GM23248 (cell line): ENCODE data around the gene MLLT10. TPM values are rescaled to one million over a fixed set of nuclear protein-coding genes. Genes with fewer than 3 reads are reported as not detected.
"Not testable (repeated sequence)": the region's sequence is repeated elsewhere in the genome, so short reads cannot be mapped to it uniquely, and the experiment has no call there.

Experiments used
- DNase-seq: peaks from one replicate; pipeline ENCODE4 v3.0.0-alpha.2; 2015
- H2AFZ ChIP-seq: fragments of 200-600 bp; sonication (generic); 2 replicates; pipeline ENCODE4 v1.6.1; 2016; ENCODE audit warnings: antibody characterized with exemption
- H3F3A ChIP-seq: fragments of 200-600 bp; sonication (generic); 2 replicates; pipeline ENCODE4 v1.6.1; 2016; ENCODE audit warnings: mild to moderate bottlenecking, antibody characterized with exemption, mixed run types; ENCODE audit not compliant: insufficient read depth
- H3K27ac ChIP-seq: fragments of 200-600 bp; sonication (generic); 2 replicates; pipeline ENCODE4 v1.5.1; 2016; ENCODE audit warnings: mild to moderate bottlenecking
- H3K27me3 ChIP-seq: fragments of 200-600 bp; sonication (generic); replicated peaks from 2 replicates; pipeline ENCODE4 v1.6.1; 2016; ENCODE audit warnings: mild to moderate bottlenecking; ENCODE audit not compliant: insufficient read depth
- H3K36me3 ChIP-seq: fragments of 200-600 bp; sonication (generic); 2 replicates; pipeline ENCODE4 v1.6.1; 2016; ENCODE audit warnings: low read depth, mild to moderate bottlenecking
- H3K4me1 ChIP-seq: fragments of 200-600 bp; sonication (generic); 2 replicates; pipeline ENCODE4 v1.6.1; 2016; ENCODE audit warnings: mild to moderate bottlenecking; ENCODE audit not compliant: insufficient read depth
- H3K4me2 ChIP-seq: fragments of 200-600 bp; sonication (generic); one replicate; pipeline ENCODE4 v1.6.1; 2016; ENCODE audit warnings: mild to moderate bottlenecking; ENCODE audit not compliant: unreplicated experiment
- H3K4me3 ChIP-seq: fragments of 200-600 bp; sonication (generic); 2 replicates; pipeline ENCODE4 v1.5.1; 2016; ENCODE audit warnings: mild to moderate bottlenecking
- H3K79me2 ChIP-seq: fragments of 200-600 bp; sonication (generic); 2 replicates; pipeline ENCODE4 v1.6.1; 2016; ENCODE audit warnings: mild to moderate bottlenecking; ENCODE audit not compliant: insufficient read depth
- H3K9ac ChIP-seq: fragments of 200-600 bp; sonication (generic); 2 replicates; pipeline ENCODE4 v1.6.1; 2016; ENCODE audit warnings: mild to moderate bottlenecking
- H3K9me2 ChIP-seq: fragments of 200-600 bp; sonication (generic); 2 replicates; pipeline ENCODE4 v1.6.1; 2016; ENCODE audit warnings: mixed run types, mild to moderate bottlenecking, moderate library complexity; ENCODE audit not compliant: insufficient read depth
- H3K9me3 ChIP-seq: fragments of 200-600 bp; sonication (generic); one replicate; pipeline ENCODE4 v1.6.1; 2017; ENCODE audit warnings: low read depth
- H4K20me1 ChIP-seq: fragments of 200-600 bp; sonication (generic); 2 replicates; pipeline ENCODE4 v1.6.0; 2016; ENCODE audit not compliant: insufficient read depth
- EZH2 ChIP-seq: fragments of 200-600 bp; sonication (generic); IDR thresholded peaks from 2 replicates; pipeline ENCODE4 v1.6.1; 2018; ENCODE audit warnings: antibody characterized with exemption, mild to moderate bottlenecking; ENCODE audit not compliant: insufficient read depth, poor library complexity, severe bottlenecking
- EZH2phosphoT487 ChIP-seq: fragments of 200-600 bp; sonication (generic); IDR thresholded peaks from 2 replicates; pipeline ENCODE4 v1.6.1; 2018; ENCODE audit warnings: antibody characterized with exemption, moderate library complexity, mild to moderate bottlenecking, low read depth; ENCODE audit not compliant: insufficient read depth
- WGBS, 2 experiments: methylation state at CpG; one replicate each; pipeline ENCODE4 v1.1.6; 2015 to 2017; ENCODE audit warnings: low lambda C conversion rate in 2 of 2, low coverage in 1 of 2; ENCODE audit errors: missing lambda C conversion rate in 2 of 2; 5-methylcytosine and 5-hydroxymethylcytosine counted together
- in situ Hi-C: fragments of 300-500 bp; cut with MboI; formaldehyde crosslinking; loops from 2 replicates; pipeline ENCODE4 v1.15.0; 2020
- polyA plus RNA-seq: library from polyadenylated mRNA; unstranded; fragments of >200 nt; fragmentation: Nextera tagmentation; extraction: Ambion mirVana; gene quantifications from 2 replicates; pipeline ENCODE4 v1.2.1, GENCODE V29; 2016
- total RNA-seq: library from RNA; depleted of rRNA; stranded (reverse); fragments of >200 nt; shearing (Covaris generic); gene quantifications from 2 replicates; pipeline ENCODE4 v1.2.3, GENCODE V29; 2014

The MLLT10 gene
- total and polyA plus RNA-seq, 2 experiments from 2014 or later, result 8.9 to 19.8 TPM

- TF ChIP-seq EZH2phosphoT487 (no peak), EZH2 (no peak)
- Histone ChIP-seq H3K9me2 (no peaks in the 10 kb centered on the region), H3K9ac (no peak overlapping the region), H3K4me3 (no peak overlapping the region), H3K4me1 (peaks cover 3% of the 10 kb centered on the region; the same call in 1 of the 2 replicates), H3K27me3 (no peaks in the 10 kb centered on the region), H3K36me3 (peaks cover 22% of the 10 kb centered on the region), H3K9me3 (no peaks in the 10 kb centered on the region), H3K79me2 (peaks cover 100% of the 10 kb centered on the region), H3K4me2 (no peak overlapping the region), H2AFZ (no peak overlapping the region), H4K20me1 (no peaks in the 10 kb centered on the region), H3F3A (no peaks in the 10 kb centered on the region), H3K27ac (no peak overlapping the region)
- in situ Hi-C loops, result no loop called here
- no peak for DNase-seq
- WGBS, 2 experiments, result 90 to 91% methylated on average over 9 of the region's 9 CpGs
Measured at GRCh38 chr10:21584834-21585530, 51.0 kb downstream of the MLLT10 start.

GRCh38 chr10:21587391-21587790 lies 53.4 kb downstream of the MLLT10 start:
- in situ Hi-C loops, result no loop called here
- Histone ChIP-seq H3K79me2 (peaks cover 100% of the 10 kb centered on the region), H3F3A (no peaks in the 10 kb centered on the region), H3K36me3 (peaks cover 30% of the 10 kb centered on the region), H3K9me3 (no peaks in the 10 kb centered on the region), H2AFZ (no peak overlapping the region), H3K27ac (no peak overlapping the region), H3K27me3 (no peaks in the 10 kb centered on the region), H3K9me2 (no peaks in the 10 kb centered on the region), H3K9ac (no peak overlapping the region), H3K4me2 (no peak overlapping the region), H3K4me3 (no peak overlapping the region), H4K20me1 (no peaks in the 10 kb centered on the region), H3K4me1 (no peaks in the 10 kb centered on the region)
- DNase-seq, result no peak
- TF ChIP-seq EZH2phosphoT487 (no peak), EZH2 (no peak)

GRCh38 chr10:21588159-21588558 lies 54.1 kb downstream of the MLLT10 start:
- H3K36me3 ChIP-seq, result peaks cover 30% of the 10 kb centered on the region

DNA sequence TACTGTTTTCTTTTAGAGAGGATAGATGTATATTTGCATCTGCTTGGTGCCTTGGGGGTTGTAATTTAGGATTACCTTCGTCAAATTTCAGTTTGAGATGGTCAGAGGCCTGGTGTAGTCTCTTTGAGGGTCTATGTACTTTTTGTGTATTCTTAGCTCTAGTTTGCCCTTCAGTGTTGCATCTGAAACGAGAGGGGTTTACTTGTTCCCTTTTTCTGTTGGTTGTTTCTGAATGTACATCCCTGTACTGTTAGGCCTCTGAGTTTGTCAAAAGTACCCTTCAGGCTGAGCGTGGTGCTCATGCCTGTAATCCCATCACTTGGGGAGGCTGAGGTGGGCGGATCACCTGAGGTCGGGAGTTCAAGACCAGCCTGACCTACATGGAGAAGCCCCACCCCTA lies 60.0 kb downstream of the MLLT10 start:
- WGBS, 2 experiments, result 97% methylated on average over 5 of the region's 5 CpGs
- H3K79me2 ChIP-seq, result peaks cover 100% of the 10 kb centered on the region

More at GRCh38 chr10:21588159-21588558, 54.1 kb downstream of the MLLT10 start:
- H3F3A ChIP-seq, H3K9me3 ChIP-seq, in situ Hi-C loops, H3K9me2 ChIP-seq, H2AFZ ChIP-seq, H3K4me1 ChIP-seq, H3K9ac ChIP-seq, DNase-seq, H3K4me3 ChIP-seq, H4K20me1 ChIP-seq, H3K4me2 ChIP-seq, H3K27ac ChIP-seq, H3K27me3 ChIP-seq: not testable (repeated sequence)
- 95 to 96% methylated on average over 7 of the region's 7 CpGs for WGBS, 2 experiments
- H3K79me2 ChIP-seq, result peaks cover 100% of the 10 kb centered on the region

GRCh38 chr10:21599582-21599981 lies 65.5 kb downstream of the MLLT10 start:
- no peak overlapping the region for H3K9ac ChIP-seq
- H3K79me2 ChIP-seq, result peaks cover 100% of the 10 kb centered on the region
- H3F3A ChIP-seq, result no peaks in the 10 kb centered on the region
- no peaks in the 10 kb centered on the region for H3K4me1 ChIP-seq
- H2AFZ ChIP-seq, result no peak overlapping the region
- no peaks in the 10 kb centered on the region for H3K36me3 ChIP-seq
- H3K27me3 ChIP-seq, result no peaks in the 10 kb centered on the region
- 97 to 100% methylated on average over 2 of the region's 2 CpGs for WGBS, 2 experiments
- no peaks in the 10 kb centered on the region for H3K9me2 ChIP-seq
- DNase-seq, result no peak
- H3K4me3 ChIP-seq, result no peak overlapping the region
- H3K9me3 ChIP-seq, result no peaks in the 10 kb centered on the region
- TF ChIP-seq EZH2 (no peak), EZH2phosphoT487 (no peak)
- no peak overlapping the region for H3K27ac ChIP-seq
- no peak overlapping the region for H3K4me2 ChIP-seq
- in situ Hi-C loops, result no loop called here
- H4K20me1 ChIP-seq, result no peaks in the 10 kb centered on the region

More for the DNA sequence above, 60.0 kb downstream of the MLLT10 start:
- H3K27ac ChIP-seq, result no peak overlapping the region
- H3K9me2 ChIP-seq, result no peaks in the 10 kb centered on the region
- no peak overlapping the region for H3K4me3 ChIP-seq
- peaks cover 15% of the 10 kb centered on the region for H3K36me3 ChIP-seq
- in situ Hi-C loops, result no loop called here
- no peak overlapping the region for H2AFZ ChIP-seq
- H3F3A ChIP-seq, result no peaks in the 10 kb centered on the region
- H3K9me3 ChIP-seq, result no peaks in the 10 kb centered on the region
- H3K9ac ChIP-seq, result no peak overlapping the region
- no peak for TF ChIP-seq EZH2phosphoT487
- H3K4me2 ChIP-seq, result no peak overlapping the region
- H4K20me1 ChIP-seq, result no peaks in the 10 kb centered on the region
- H3K4me1 ChIP-seq, result no peaks in the 10 kb centered on the region
- DNase-seq, result no peak
- no peaks in the 10 kb centered on the region for H3K27me3 ChIP-seq
